GM18517 (cell line): ENCODE measurements around the gene RSRC2.
"Not testable (repeated sequence)": the region's sequence is repeated elsewhere in the genome, so short reads cannot be mapped to it uniquely, and the experiment has no call there.

Experiments used
- ATAC-seq: cut with Tn5 transposase; IDR thresholded peaks from one replicate; pipeline ENCODE4 v1.9.1; 2021; ENCODE audit warnings: mild to moderate bottlenecking, moderate library complexity; ENCODE audit not compliant: unreplicated experiment

The RSRC2 gene

GRCh38 chr12:122487807-122488206, 38.9 kb downstream of the RSRC2 start:
- not testable (repeated sequence) for ATAC-seq

- ATAC-seq: no peak
These were observed 39.8 kb downstream of the RSRC2 start for GRCh38 chr12:122486805-122487426.

- ATAC-seq: not testable (repeated sequence)
These were observed 40.4 kb downstream of the RSRC2 start for GRCh38 chr12:122486360-122486759.

GRCh38 chr12:122484385-122484784, 42.4 kb downstream of the RSRC2 start:
- ATAC-seq: not testable (repeated sequence)

GRCh38 chr12:122483969-122484368, 42.8 kb downstream of the RSRC2 start:
- no peak for ATAC-seq

- ATAC-seq: no peak
These were observed 44.9 kb downstream of the RSRC2 start for GRCh38 chr12:122481861-122482260.

- ATAC-seq: no peak
These were observed 46.0 kb downstream of the RSRC2 start for GRCh38 chr12:122480753-122481152.

GRCh38 chr12:122474324-122474716, 52.4 kb downstream of the RSRC2 start:
- no peak for ATAC-seq

GRCh38 chr12:122473543-122474323, 53.0 kb downstream of the RSRC2 start:
- no peak for ATAC-seq

- no peak for ATAC-seq
These were observed 55.2 kb downstream of the RSRC2 start for GRCh38 chr12:122471324-122472226.

- ATAC-seq: not testable (repeated sequence)
These were observed 56.2 kb downstream of the RSRC2 start for GRCh38 chr12:122470576-122470975.

GRCh38 chr12:122469856-122470255, 56.9 kb downstream of the RSRC2 start:
- not testable (repeated sequence) for ATAC-seq

- ATAC-seq: no peak
These were observed 58.8 kb downstream of the RSRC2 start for GRCh38 chr12:122467983-122468382.

GRCh38 chr12:122464317-122465042, 62.3 kb downstream of the RSRC2 start:
- not testable (repeated sequence) for ATAC-seq

GRCh38 chr12:122460641-122461040, 66.1 kb downstream of the RSRC2 start:
- no peak for ATAC-seq

- ATAC-seq: no peak
These were observed 66.7 kb downstream of the RSRC2 start for GRCh38 chr12:122460061-122460460.

GRCh38 chr12:122459211-122459610, 67.5 kb downstream of the RSRC2 start:
- ATAC-seq: no peak

GRCh38 chr12:122458105-122459035, 68.4 kb downstream of the RSRC2 start:
- ATAC-seq: no peak

- ATAC-seq: no peak
These were observed 69.1 kb downstream of the RSRC2 start for GRCh38 chr12:122457627-122458026.

GRCh38 chr12:122454739-122455138, 72.0 kb downstream of the RSRC2 start:
- no peak for ATAC-seq
